ENCODE data around the gene LPA.

- TF ChIP-seq CTCF (IDR thresholded peaks at IDR 0.05) (no peak), POLR2A (IDR thresholded peaks at IDR 0.05) (no peak)
These were observed 140.9 kb downstream of the LPA start for GRCh38 chr6:160523223-160523622.

All from body of pancreas (tissue), 4 donors.